Retinal pigment epithelial cell (primary cell): Measurements from ENCODE around the gene PROSER2.
A peak's percentile ranks its signal among the peaks of the same experiment; 100 is the strongest.

Source experiments
- DNase-seq: peaks from one replicate; pipeline ENCODE4 v3.0.0-alpha.2; 2010; ENCODE audit warnings: low read depth
- H3K4me3 ChIP-seq: 2 replicates; pipeline ENCODE4 v1.5.1; 2011; ENCODE audit warnings: mild to moderate bottlenecking, low read length, control low read depth, moderate library complexity
- TF ChIP-seq, protein P1 (sequence below): conservative IDR thresholded peaks from 2 replicates; pipeline ENCODE4 v1.5.1; 2011; ENCODE audit warnings: low read depth, low read length, control low read depth, inconsistent platforms

PROSER2 gene

GRCh38 chr10:11874568-11875493 lies 51.7 kb downstream of the PROSER2 start:
- no peak for DNase-seq
- TF ChIP-seq, protein P1, sequence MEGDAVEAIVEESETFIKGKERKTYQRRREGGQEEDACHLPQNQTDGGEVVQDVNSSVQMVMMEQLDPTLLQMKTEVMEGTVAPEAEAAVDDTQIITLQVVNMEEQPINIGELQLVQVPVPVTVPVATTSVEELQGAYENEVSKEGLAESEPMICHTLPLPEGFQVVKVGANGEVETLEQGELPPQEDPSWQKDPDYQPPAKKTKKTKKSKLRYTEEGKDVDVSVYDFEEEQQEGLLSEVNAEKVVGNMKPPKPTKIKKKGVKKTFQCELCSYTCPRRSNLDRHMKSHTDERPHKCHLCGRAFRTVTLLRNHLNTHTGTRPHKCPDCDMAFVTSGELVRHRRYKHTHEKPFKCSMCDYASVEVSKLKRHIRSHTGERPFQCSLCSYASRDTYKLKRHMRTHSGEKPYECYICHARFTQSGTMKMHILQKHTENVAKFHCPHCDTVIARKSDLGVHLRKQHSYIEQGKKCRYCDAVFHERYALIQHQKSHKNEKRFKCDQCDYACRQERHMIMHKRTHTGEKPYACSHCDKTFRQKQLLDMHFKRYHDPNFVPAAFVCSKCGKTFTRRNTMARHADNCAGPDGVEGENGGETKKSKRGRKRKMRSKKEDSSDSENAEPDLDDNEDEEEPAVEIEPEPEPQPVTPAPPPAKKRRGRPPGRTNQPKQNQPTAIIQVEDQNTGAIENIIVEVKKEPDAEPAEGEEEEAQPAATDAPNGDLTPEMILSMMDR, result no peak

GRCh38 chr10:11875494-11876281 lies 52.5 kb downstream of the PROSER2 start:
- TF ChIP-seq, protein P1, result no peak
- peak; percentile 86 for DNase-seq
- H3K4me3 ChIP-seq, result no peak overlapping the region

More at GRCh38 chr10:11874568-11875493, 51.7 kb downstream of the PROSER2 start:
- H3K4me3 ChIP-seq, result no peak overlapping the region

DNA sequence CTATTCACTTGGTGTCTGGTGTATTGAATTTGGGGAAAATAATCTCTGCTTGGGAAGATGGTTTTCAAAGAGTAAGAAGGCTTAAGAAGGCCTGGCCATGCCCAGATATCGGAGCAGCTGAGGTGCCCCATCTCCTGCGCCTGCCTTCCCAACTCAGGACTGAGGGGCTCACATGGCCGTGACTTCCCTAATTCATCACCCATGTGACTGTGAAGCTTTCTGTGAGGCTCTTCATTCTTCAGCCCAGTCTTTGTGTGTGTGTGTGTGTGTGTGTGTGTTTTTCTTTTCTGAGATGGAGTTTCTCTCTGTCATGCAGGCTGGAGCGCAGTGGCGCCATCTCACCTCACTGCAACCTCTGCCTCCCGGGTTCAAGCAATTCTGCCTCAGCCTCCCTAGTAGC lies 53.2 kb downstream of the PROSER2 start:
- no peak overlapping the region for H3K4me3 ChIP-seq
- TF ChIP-seq, protein P1, result no peak
- DNase-seq, result no peak

DNA sequence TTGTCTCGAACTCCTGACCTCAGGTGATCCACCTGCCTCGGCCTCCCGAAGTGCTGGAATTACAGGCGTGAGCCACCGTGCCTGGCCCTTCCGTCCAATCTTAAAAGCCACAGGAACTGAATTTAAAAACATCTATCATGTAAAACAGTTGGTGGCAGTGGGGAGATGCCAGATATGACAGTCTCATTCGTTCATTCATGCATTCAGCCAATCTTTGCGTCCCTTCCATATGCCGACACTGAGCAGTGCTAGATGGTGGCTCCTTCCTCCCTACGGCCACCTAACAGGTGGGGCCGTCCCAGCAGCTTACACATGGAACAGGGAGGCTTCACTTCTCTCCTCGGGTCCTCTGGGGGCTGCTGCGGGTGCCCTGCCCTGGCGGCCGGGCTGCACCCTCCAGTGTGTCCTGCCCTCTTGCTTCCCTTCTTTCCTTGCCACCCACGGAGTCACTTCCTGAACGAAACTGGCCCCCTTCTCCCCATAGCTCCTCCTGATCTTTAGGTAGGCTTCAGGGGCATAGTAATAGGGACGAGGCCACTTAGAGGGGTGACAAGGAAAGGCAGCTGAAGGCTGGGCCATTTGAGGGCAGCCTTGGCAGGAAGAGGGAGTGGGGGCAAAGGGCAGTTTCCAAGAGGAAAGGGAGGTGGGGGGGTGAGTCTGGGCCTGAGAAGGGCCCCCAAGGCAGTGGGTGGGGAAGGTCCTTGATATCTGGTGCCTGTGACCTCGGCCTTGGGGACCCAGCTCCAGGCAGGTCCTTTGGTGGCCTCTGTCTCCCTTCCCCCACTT lies 53.8 kb downstream of the PROSER2 start:
- TF ChIP-seq, protein P1, result no peak
- no peak for DNase-seq
- no peak overlapping the region for H3K4me3 ChIP-seq

DNA sequence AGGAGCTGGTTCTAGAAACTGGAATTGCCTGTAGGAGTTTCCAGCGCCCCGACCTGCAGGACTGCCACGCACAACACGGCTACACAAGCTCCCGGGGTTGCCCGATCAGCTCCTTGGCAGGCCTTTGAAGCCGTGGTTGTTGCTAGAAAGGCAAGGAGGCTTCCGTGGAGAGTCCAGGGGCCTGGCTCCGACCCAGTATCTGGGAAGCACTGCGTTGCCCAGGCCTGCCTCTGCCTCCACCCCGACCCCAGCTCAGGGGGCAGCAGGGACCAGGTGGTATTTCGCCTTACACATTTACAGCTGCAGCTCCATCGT lies 54.4 kb downstream of the PROSER2 start:
- TF ChIP-seq, protein P1, result no peak
- DNase-seq, result no peak

GRCh38 chr10:11878776-11879175 lies 55.6 kb downstream of the PROSER2 start:
- H3K4me3 ChIP-seq, result no peak overlapping the region
- DNase-seq, result no peak
- TF ChIP-seq, protein P1, result no peak

More for the DNA sequence above, 54.4 kb downstream of the PROSER2 start:
- H3K4me3 ChIP-seq, result no peak overlapping the region
